Activated CD4-positive, alpha-beta T cell treated with anti-CD3 and anti-CD28 coated beads for 36 hours (primary cell): Measurements from ENCODE around the gene SLC9A9. TPM values are rescaled to one million over a fixed set of nuclear protein-coding genes. Genes with fewer than 3 reads are reported as not detected.
A peak's percentile ranks its signal among the peaks of the same experiment; 100 is the strongest.
"Not testable (repeated sequence)": the region's sequence is repeated elsewhere in the genome, so short reads cannot be mapped to it uniquely, and the experiment has no call there.

Experiments
- ATAC-seq: fragments of 200-7000 bp; cut with Tn5 transposase; one replicate; pipeline ENCODE4 v1.10.0; 2021; ENCODE audit warnings: mild to moderate bottlenecking, moderate library complexity
- CTCF ChIA-PET: fragments of 350-600 bp; sonication (Branson Sonifier 250); formaldehyde crosslinking; loops from one replicate; lab custom pipeline; 2021; ENCODE audit warnings: antibody characterized with exemption; lab: Charles Lee
- POLR2A ChIA-PET: fragments of 350-600 bp; sonication (Branson Sonifier 250); formaldehyde crosslinking; loops from one replicate; lab custom pipeline; 2021; ENCODE audit warnings: antibody characterized with exemption, inconsistent platforms; lab: Charles Lee
- DNase-seq: peaks from one replicate; pipeline ENCODE4 v3.0.0-alpha.2; 2020
- H3K27ac Mint-ChIP-seq: one replicate; pipeline ENCODE4 v1.8.0; 2021; ENCODE audit warnings: mixed read lengths
- H3K27me3 Mint-ChIP-seq: one replicate; pipeline ENCODE4 v1.8.0; 2021; ENCODE audit warnings: mixed read lengths
- H3K36me3 Mint-ChIP-seq: one replicate; pipeline ENCODE4 v1.8.0; 2021; ENCODE audit warnings: low read depth, mixed read lengths
- H3K4me1 Mint-ChIP-seq: one replicate; pipeline ENCODE4 v1.8.0; 2021; ENCODE audit warnings: mixed read lengths
- H3K4me3 Mint-ChIP-seq: one replicate; pipeline ENCODE4 v1.8.0; 2021; ENCODE audit warnings: mild to moderate bottlenecking, moderate library complexity, mixed read lengths
- H3K9me3 Mint-ChIP-seq: one replicate; pipeline ENCODE4 v1.8.0; 2021; ENCODE audit warnings: low read depth, mixed read lengths
- intact Hi-C, 2 experiments: fragments of 100-400 bp; cut with DNase I in 1 of 2; cut with micrococcal nuclease in 1 of 2; formaldehyde crosslinking; loops; one replicate each; pipeline versions ENCODE4 v1.14.2 to v1.15.1; 2022 to 2024; cut with DNase I, micrococcal nuclease
- total RNA-seq, 2 experiments: library from RNA; stranded (reverse); gene quantifications; one replicate each; pipeline ENCODE4 v1.2.3, GENCODE V29; 2021

SLC9A9 gene
- total RNA-seq, 2 experiments from 2014 or later: 1.4 to 1.6 TPM

DNA sequence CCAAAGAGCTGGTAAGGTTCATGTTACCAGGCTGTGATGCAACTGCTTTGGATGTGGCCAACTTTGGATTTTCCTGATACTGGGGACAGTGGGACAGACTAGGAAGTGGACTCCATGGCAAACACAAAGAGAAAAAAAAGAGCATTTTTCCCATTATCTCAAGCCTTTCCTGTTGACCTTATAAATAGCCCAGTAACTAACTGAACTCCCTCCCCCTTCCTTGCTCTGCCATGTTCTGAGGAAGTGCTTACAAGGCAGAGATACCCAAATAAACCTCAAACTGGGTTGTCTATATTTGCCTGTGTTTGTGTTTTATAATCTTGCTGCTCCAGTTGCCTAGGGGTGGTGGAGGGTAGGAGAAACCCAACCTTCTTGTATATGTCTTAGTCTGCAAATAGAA, 27.3 kb upstream of the SLC9A9 start:
- CTCF ChIA-PET: interaction anchor here (1.2 kb wide), 1 partner anchor 24 kb away, joined by 3 read pairs; no protein-coding TSS in a partner anchor

DNA sequence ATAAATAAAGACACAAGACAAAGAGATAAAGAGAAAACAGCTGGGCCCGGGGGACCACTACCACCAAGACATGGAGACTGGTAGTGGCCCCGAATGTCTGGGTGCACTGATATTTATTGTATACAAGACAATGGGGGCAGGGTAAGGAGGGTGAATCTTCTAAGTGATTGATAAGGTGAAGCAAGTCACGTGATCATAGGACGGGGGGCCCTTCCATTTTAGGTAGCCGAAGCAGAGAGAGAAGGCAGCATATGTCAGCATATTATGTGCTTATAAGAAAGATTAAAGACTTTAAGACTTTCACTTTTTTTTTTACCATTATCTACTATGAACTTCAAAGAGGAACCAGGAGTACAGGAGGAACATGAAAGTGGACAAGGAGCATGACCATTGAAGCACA, 25.3 kb upstream of the SLC9A9 start:
- H3K9me3 Mint-ChIP-seq, DNase-seq, H3K4me3 Mint-ChIP-seq, H3K27me3 Mint-ChIP-seq, ATAC-seq, POLR2A ChIA-PET, H3K4me1 Mint-ChIP-seq, H3K27ac Mint-ChIP-seq, CTCF ChIA-PET, H3K36me3 Mint-ChIP-seq: not testable (repeated sequence)
- intact Hi-C loops: loop anchor here in 1 of 2 experiments (5.0 kb wide), 1 partner anchor 96 kb away; no protein-coding TSS in a partner anchor

More for the DNA sequence above, 27.3 kb upstream of the SLC9A9 start:
- POLR2A ChIA-PET: no interaction called here
- intact Hi-C loops: no loop called here
- Mint-ChIP-seq H3K9me3 (no peaks in the 10 kb centered on the region), H3K27me3 (no peaks in the 10 kb centered on the region), H3K27ac (no peak overlapping the region), H3K4me1 (no peaks in the 10 kb centered on the region), H3K36me3 (no peaks in the 10 kb centered on the region), H3K4me3 (no peak overlapping the region)
- DNase-seq (no peak), ATAC-seq (no peak)

DNA sequence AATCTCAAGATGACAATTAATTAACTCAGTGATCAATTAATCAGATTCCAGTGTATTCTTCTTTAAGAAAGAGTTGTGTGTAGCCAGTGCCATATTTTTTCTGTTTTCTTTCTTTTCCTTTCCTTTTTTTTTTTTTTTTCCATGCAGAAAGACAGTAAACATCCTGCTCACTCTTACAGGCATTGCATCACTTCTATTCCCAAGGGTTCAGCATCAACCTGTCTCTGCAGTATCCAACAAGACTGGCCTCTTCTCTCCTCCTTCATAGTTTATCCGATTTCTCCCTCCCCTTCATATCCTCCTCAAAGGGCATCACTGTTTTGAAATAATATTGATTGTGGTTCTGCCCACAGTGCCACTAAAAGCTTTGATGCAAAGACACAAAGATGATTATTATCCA, 17.0 kb upstream of the SLC9A9 start:
- H3K9me3 Mint-ChIP-seq: peaks cover 2% of the 10 kb centered on the region
- no peaks in the 10 kb centered on the region for H3K4me1 Mint-ChIP-seq
- ATAC-seq (no peak), DNase-seq (no peak)
- peaks cover 2% of the 10 kb centered on the region for H3K27me3 Mint-ChIP-seq
- H3K4me3 Mint-ChIP-seq: no peak overlapping the region
- H3K36me3 Mint-ChIP-seq: no peaks in the 10 kb centered on the region
- CTCF ChIA-PET: interaction anchor here (0.6 to 1.6 kb wide), 2 partner anchors 20 to 1883 kb away, joined by 3 to 5 read pairs; no protein-coding TSS in a partner anchor
- POLR2A ChIA-PET: no interaction called here
- intact Hi-C loops: no loop called here
- H3K27ac Mint-ChIP-seq: no peak overlapping the region

DNA sequence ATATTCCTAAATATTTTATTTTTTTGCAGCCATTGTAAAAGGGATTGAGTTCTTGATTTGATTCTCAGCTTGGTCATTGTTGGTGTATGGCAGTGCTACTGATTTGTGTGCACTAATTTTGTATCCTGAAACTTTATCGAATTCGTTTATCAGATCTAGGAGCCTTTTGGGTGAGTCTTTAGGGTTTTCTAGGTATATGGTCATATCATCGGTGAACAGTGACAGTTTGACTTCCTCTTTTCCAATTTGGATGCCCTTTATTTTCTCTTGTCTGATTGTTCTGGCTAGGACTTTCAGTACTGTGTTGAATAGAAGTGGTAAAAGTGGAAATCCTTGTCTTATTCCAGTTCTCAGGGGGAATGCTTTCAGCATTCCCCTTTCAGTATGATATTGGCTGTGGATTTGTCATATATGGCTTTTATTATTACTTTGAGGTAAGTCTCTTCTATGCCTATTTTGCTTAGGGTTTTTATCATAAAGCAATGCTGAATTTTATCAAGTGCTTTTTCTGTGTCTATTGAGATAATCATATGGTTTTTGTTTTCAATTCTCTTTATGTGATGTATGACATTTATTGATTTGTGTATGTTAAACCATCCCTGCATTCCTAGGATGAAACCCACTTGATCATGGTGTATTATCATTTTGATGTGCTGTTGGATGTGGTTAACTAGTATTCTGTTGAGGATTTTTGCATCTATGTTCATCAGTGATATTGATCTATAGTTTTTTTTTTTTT, 11.4 kb upstream of the SLC9A9 start:
- H3K27ac Mint-ChIP-seq: no peak overlapping the region
- ATAC-seq (no peak), DNase-seq (no peak)
- H3K4me1 Mint-ChIP-seq: peaks cover 10% of the 10 kb centered on the region
- H3K36me3 Mint-ChIP-seq: no peaks in the 10 kb centered on the region
- peaks cover 2% of the 10 kb centered on the region for H3K9me3 Mint-ChIP-seq
- peaks cover 2% of the 10 kb centered on the region for H3K27me3 Mint-ChIP-seq
- H3K4me3 Mint-ChIP-seq: no peak overlapping the region
- intact Hi-C loops: no loop called here
- POLR2A ChIA-PET: no interaction called here
- CTCF ChIA-PET: no interaction called here

DNA sequence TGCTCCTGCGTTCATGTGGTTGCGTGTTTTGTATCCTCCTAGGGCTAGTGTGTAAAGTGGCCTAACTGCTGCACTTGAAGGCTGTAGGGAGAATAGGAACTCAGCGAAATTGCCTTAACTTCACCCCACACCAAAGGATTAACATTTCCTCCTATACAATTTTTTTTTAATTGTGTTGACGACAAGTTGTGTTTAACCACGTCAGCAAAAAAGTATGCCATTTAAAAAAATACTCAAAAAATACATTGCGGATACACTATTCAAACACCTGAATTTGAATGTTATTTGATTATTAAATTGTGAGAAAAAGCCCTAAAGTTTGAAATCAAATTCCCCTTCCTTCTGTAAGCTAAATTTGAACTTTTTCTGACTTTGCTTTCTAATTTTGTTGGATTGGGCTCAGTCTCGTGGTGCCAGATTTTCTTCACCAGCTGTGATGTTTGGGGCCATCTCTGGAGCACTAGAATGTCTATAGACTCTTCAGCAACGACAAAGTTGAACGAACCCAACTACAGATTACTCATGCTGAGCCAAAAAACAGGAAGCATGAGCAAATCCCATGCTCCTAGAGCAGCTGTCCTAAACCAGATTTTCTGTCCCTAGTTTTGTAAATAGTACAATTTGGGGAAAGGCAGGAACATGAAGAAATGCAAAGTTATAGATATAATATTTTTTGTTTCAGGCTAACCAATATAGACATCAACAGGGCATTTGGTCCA, 8.1 kb upstream of the SLC9A9 start:
- H3K27me3 Mint-ChIP-seq: no peaks in the 10 kb centered on the region
- POLR2A ChIA-PET: no interaction called here
- intact Hi-C loops: no loop called here
- CTCF ChIA-PET: interaction anchor here (0.6 kb wide), 1 partner anchor 98 kb away, joined by 3 read pairs; no protein-coding TSS in a partner anchor
- ATAC-seq (no peak), DNase-seq (no peak)
- H3K4me1 Mint-ChIP-seq: peaks cover 16% of the 10 kb centered on the region
- no peaks in the 10 kb centered on the region for H3K36me3 Mint-ChIP-seq
- no peak overlapping the region for H3K4me3 Mint-ChIP-seq
- H3K27ac Mint-ChIP-seq: no peak overlapping the region
- H3K9me3 Mint-ChIP-seq: peaks cover 2% of the 10 kb centered on the region

DNA sequence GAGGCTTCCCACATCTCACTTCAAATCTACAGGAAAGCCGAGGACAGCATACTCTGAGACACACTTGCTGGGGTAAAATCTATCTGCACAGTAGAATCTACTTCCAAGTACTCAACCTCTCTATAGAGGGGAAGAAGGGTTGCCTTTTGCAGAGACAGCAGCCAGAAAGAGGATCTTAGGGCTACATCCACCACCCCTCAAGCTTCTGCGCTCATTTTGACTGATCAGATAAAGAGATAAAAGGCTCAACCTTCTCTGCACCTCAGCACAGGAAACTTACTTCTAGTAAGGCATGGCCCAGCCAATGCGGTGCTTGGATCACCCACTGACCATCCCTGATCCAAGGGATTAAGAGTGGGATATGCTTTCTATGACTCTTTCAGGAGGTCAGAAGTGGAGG, 6.9 kb upstream of the SLC9A9 start:
- DNase-seq: no peak
- no peaks in the 10 kb centered on the region for H3K9me3 Mint-ChIP-seq
- ChIA-PET CTCF (no interaction called here), POLR2A (no interaction called here)
- H3K36me3 Mint-ChIP-seq: no peaks in the 10 kb centered on the region
- H3K27ac Mint-ChIP-seq: no peak overlapping the region
- peak; percentile 51 for ATAC-seq
- peaks cover 22% of the 10 kb centered on the region for H3K4me1 Mint-ChIP-seq
- H3K4me3 Mint-ChIP-seq: no peak overlapping the region
- no peaks in the 10 kb centered on the region for H3K27me3 Mint-ChIP-seq
- intact Hi-C loops: no loop called here

DNA sequence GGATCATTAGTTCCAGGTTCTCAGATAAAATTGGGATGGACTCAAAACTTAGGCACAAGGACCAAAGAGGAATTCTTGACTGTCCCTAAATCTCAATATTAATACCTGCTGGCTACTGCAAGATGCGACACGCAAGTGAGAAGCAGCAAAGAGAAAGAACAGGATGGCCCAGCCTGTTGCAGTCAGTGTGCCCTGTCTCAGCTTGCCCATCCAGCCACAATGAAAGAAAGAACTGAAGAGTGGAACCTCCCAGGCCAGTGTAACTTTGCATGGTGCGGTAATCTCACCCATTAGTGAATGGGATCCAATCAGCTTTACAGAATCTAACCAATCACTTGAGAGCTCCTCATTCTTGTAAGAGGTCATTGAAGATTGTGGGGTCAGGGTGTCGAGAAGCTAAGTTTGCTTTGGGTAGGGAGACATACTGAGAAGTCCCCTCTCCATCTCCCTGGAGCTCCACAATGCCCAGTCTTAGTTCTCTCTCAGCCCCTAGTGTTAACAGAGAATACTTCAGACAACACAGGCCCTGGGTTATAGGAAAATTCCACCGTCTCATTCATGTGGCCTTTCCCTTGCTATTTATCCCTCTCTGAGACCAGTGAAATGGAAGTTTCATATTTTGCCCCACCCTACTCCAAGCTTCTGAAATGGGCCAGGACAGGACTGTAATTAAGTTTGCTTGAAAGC, 3.2 kb upstream of the SLC9A9 start:
- Mint-ChIP-seq H3K9me3 (no peaks in the 10 kb centered on the region), H3K27ac (no peak overlapping the region), H3K4me1 (peaks cover 48% of the 10 kb centered on the region), H3K36me3 (no peaks in the 10 kb centered on the region), H3K4me3 (no peak overlapping the region), H3K27me3 (no peaks in the 10 kb centered on the region)
- ATAC-seq (no peak), DNase-seq (no peak)
- CTCF ChIA-PET: interaction anchor here (0.9 to 1.1 kb wide), 2 partner anchors 24 to 76 kb away, joined by 3 to 7 read pairs; no protein-coding TSS in a partner anchor
- intact Hi-C loops: no loop called here
- POLR2A ChIA-PET: no interaction called here

DNA sequence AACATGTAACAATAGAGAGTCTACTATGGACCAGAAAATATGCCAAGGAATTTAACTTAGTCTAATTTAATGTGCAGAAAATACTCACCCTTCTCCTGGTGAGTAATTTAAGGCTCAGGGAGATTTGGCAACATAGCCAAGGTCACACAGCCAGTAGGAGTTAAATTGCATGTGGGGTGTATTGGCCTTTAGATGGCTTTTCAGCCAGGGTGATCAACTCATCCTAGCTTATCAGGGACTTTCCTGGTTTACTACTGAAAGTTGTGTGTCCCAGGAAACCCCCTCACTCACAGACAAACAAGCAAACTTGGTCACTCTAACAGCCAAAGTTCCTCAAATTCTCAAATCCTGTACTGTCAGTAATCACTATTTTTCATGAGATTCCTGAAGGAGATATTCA, 2.6 kb upstream of the SLC9A9 start:
- peaks cover 51% of the 10 kb centered on the region for H3K4me1 Mint-ChIP-seq
- no peaks in the 10 kb centered on the region for H3K9me3 Mint-ChIP-seq
- no peaks in the 10 kb centered on the region for H3K27me3 Mint-ChIP-seq
- H3K36me3 Mint-ChIP-seq: no peaks in the 10 kb centered on the region
- H3K4me3 Mint-ChIP-seq: no peak overlapping the region
- ATAC-seq: no peak
- ChIA-PET POLR2A (no interaction called here), CTCF (interaction anchor here (1.1 kb wide), 1 partner anchor 75 kb away, joined by 7 read pairs; no protein-coding TSS in a partner anchor)
- intact Hi-C loops: no loop called here
- H3K27ac Mint-ChIP-seq: no peak overlapping the region
- no peak for DNase-seq

DNA sequence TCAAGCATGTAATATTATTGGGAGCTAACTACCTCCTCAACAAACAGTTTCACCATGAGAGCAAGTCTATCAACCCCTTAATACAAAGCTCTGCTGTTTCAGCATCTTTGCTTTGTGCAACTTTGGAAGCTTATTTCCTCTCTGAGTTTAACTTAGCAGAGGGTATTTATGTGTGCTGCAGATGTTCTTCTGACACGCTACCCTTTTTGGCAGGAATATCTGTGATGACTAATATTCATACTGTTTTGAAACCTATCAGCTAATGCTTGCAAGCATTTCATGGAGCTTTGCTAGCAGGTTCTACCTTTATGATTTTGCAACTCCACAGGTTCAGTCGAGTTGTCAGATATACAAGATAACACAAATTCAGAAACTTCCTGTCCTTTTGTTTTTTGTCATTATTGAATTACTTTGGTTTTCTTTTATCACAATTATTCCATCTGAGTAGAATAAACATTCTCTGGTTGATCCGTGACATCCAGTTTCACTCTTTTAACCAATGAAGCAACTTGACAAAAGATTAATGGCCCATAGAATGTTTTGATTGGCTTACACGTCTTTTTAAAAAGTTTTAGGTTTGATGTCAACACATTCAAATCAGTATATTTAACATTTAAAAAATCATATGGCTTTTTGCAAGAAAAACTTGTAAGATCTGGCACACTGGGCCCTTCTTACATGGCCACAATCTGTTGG, 1.7 kb upstream of the SLC9A9 start:
- Mint-ChIP-seq H3K4me1 (peaks cover 51% of the 10 kb centered on the region), H3K27ac (no peak overlapping the region), H3K36me3 (no peaks in the 10 kb centered on the region), H3K4me3 (no peak overlapping the region), H3K27me3 (no peaks in the 10 kb centered on the region), H3K9me3 (no peaks in the 10 kb centered on the region)
- intact Hi-C loops: loop anchor here (2.0 to 5.0 kb wide), 4 partner anchors 19 to 123 kb away; no protein-coding TSS in a partner anchor
- CTCF ChIA-PET: interaction anchor here (0.8 kb wide), 1 partner anchor 113 kb away, joined by 3 read pairs; no protein-coding TSS in a partner anchor
- no peak for ATAC-seq
- POLR2A ChIA-PET: no interaction called here
- no peak for DNase-seq

DNA sequence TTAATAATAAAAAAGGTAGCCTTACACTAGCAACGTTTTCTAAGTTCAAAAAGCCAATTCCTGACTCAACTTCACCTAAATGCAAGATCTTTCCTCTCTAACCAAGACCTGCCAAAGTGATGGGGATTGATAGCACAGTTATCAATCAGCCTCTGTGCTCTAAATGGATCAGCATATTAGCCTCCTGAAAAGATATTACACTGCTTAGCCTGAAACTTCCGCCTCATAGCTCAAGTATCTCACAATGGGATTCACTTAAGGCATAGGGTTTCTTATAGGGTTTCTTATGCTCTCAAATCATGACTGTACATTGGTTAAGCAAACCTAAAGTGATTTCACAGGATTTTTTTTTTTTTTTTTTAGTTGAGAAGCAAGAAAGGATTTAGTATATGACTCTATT, 436 bp upstream of the SLC9A9 start:
- CTCF ChIA-PET: interaction anchor here (0.9 to 1.4 kb wide), 2 partner anchors 9 to 73 kb away, joined by 3 to 4 read pairs; no protein-coding TSS in a partner anchor
- H3K4me1 Mint-ChIP-seq: peaks cover 47% of the 10 kb centered on the region
- H3K4me3 Mint-ChIP-seq: peak overlapping the region; percentile 80
- H3K27me3 Mint-ChIP-seq: no peaks in the 10 kb centered on the region
- intact Hi-C loops: loop anchor here (1.0 to 5.0 kb wide), 6 partner anchors 18 to 124 kb away; partner anchors contain the start of gene DIPK2A (in 1 of the 2)
- H3K36me3 Mint-ChIP-seq: no peaks in the 10 kb centered on the region
- H3K9me3 Mint-ChIP-seq: no peaks in the 10 kb centered on the region
- H3K27ac Mint-ChIP-seq: peak overlapping the region; percentile 87
- POLR2A ChIA-PET: no interaction called here
- no peak for DNase-seq
- ATAC-seq: peak; percentile 51

DNA sequence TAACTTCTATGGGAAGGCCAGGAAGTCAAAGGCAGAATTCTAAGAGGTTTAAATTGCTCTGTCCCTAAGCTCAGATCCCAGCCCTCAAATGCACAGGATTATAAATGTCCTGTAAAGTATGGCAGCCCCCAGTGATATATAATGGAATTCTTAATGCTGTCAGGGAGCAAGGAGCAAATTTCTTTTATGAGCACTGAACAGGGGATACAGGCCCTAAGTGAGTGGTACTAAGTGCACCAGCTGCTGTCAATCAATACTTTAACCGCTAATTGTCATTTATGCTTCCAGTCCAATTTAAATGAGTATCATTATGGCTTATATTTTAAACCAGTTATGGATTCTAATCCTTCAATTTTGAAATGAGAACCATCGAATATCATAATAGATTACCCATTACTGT, 4.7 kb downstream of the SLC9A9 start:
- Mint-ChIP-seq H3K9me3 (no peaks in the 10 kb centered on the region), H3K4me1 (peaks cover 42% of the 10 kb centered on the region)
- POLR2A ChIA-PET: no interaction called here

More for the DNA sequence above, 4.7 kb downstream of the SLC9A9 start:
- Mint-ChIP-seq H3K27me3 (no peaks in the 10 kb centered on the region), H3K4me3 (no peak overlapping the region), H3K27ac (no peak overlapping the region), H3K36me3 (no peaks in the 10 kb centered on the region)
- intact Hi-C loops: no loop called here
- no peak for ATAC-seq
- no peak for DNase-seq
- CTCF ChIA-PET: no interaction called here
